SKM-1 (cell line): Measurements from ENCODE around the gene MAGI1.

Source experiments
- DNase-seq: peaks from one replicate; lab custom pipeline; 2025; ENCODE audit not compliant: unreplicated experiment; lab: John Stamatoyannopoulos, UW

The MAGI1 gene

DNA sequence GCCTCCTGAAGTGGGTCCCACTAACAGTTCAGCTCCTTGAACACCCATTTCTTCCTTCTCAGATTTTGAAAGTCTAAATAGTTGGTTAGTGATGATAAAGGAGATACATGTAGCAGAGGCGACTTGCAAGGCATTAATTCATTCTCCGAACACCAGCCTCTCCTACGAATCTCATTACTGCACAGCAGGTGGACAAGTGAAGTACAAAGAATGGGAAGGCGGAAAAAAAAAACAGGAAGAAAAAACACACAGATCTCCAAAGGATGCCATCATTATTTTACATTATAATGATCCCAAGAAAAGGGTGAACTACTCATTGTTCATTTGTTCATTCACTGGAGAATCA, 276.5 kb downstream of the MAGI1 start:
- DNase-seq = no peak

DNA sequence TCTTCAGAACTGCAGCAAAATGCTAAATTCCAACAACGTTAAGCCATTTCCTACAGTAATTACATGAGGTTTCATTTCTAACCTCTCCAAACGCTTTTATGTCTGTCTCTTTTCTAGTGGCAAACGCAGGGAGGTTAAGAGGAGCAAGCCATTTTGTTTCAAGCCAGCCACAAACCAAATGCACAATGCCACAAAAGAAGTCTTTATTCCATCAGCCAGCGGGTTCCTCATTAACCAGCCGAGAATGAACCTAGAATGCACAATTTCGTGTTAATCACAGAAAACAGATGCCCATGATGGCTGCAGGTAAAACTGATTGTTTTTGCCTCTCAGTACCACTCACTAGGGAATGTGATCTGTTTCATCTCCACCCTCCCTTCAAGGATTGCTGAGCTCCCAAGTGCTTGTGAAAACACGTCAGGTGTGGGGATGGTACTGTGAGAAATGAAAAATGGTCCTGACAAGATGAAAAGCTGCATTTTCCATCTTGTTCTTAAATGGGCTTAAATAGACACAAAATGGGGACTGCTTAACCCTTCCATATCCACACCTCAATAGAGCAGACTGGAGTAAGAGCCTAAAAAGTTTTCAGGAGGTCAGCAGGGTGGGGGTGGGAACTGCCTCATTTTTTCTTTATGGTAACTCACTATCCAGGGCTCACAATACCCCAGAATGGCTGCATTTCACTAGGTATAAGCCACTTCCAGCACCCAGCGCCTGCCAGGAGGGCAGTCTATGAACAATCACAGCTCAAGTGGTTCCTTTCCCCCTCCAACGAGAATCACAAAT, 277.1 kb downstream of the MAGI1 start:
- no peak for DNase-seq

DNA sequence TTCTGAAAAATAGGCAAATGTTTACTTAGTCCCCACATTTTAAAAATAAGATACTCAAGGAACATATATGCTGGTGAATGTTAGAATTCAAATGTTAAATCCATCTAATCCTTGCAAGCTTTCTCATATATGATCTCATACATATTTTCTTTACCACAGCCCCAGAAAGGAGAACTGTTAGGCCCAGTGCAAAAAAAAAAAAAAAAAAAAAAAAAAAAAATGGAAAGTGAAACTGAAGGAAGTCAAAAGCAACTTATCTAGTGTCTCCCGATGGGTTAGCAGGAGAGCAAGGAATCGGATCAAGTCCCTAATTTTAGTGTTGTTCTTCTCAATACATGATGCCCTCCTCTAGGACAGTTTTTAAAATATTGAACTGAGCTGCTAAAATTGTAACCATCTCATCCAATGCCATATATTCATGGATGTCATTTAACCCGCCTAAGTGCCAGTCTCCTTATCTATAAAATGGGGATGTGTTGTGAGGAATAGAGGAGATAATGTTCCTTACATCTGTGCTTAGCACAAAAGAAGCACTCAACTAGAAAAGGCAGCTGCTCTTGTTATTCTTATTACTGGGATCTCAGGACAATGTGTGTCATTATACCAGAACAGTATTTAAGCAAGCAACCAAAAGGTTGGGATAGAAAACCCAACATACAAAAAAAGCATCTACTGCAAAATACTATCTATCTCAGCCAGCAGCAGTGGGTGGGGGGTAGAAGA, 279.7 kb downstream of the MAGI1 start:
- no peak for DNase-seq

DNA sequence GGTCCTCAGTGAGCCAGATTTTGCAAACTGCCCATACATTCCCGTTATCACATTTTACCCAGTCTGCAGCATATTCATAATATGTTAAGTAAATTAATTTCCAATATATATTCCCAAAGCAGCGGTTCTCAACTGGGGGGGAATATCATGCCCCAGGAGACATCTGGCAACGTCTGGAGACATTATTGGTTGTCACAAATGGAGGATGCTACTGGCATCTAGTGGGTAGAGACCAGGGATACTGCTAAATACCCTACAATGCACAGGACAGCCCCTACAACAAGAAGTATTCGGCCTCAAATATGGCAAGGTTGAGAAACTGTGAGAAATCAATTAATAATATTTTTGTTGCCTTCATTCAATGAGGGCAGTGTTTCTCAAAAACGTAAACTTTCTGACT, 280.3 kb downstream of the MAGI1 start:
- no peak for DNase-seq

DNA sequence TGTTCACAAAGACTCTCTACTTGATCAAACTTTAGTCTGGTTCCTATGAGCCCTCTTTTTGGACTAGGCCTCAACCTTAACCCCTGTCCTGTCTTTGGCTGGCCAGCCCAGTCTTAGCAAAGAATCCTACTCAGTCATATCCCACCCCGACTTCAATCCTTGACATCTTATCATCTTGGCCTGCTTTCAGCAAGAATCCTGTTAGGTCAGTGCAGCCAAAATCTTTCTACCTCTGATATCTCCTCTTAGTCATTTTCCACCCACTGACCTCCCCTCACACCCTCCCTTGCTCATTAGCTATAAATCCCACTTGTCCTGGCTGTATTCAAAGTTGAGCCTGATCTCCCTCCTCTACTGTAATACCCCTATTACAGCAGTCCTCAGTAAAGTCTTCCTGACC, 286.1 kb downstream of the MAGI1 start:
- DNase-seq = no peak

DNA sequence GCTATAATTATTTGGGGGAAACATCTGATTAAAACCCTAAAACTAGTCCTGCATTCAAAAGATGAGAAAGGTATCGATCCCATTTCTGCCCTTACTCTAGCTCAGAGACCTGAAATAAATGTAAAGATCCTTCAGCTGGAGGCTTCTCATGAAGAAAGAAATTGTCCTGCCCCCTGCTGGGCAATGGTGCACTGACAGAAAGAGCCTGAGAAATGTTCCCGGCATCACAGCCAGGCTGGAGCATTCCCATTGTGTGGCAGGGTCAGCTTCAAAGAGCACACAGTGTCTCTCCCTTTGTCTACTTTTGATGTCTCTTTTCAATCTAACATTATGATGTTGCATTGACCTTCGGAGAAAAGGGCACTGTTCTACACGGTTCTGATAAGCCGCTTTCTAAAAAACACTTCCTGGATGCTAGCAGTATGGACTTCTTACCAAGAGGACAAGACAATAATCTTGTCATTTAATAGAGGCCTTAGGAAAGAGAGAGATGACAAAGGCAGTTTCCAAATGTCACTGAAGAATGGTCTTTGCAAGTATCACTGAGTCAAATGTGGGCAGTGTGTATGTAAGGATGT, 287.5 kb downstream of the MAGI1 start:
- no peak for DNase-seq

DNA sequence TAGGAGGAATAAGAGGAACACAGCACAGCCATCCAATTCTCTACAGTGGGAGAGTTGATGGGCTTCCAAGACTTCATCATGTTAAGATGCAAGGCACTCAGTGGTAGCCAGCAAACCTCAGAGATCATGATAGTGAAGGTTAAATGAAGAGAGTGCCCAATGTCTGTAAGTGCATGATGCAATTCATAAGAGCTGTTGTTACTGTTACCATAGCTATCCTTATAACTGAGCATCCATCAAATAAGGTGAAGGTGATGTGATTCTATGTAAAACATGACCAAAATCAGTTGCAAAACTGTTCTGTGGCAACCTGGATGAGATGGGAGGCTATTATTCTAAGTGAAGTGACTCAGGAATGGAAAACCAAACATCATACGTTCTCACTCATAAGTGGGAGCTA, 289.7 kb downstream of the MAGI1 start:
- no peak for DNase-seq

DNA sequence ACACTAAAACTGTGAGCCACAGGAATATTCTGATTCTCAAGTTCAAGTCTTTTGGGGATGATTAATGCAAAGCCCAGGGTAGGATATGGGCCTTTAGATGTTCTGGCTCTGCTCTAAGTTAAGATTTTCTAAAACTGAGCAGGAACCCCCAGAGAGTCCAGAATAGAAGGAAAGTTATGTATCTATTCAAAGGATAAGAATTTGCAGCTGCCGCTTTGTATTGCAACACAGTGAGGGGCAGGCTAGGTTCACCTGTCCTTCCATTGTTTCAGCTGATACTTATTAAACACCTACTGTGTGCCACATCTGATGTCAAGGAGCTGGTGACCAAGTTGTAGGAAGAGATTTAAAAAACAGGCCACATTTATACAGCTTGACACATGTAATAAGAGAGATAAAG, 290.4 kb downstream of the MAGI1 start:
- DNase-seq = no peak

DNA sequence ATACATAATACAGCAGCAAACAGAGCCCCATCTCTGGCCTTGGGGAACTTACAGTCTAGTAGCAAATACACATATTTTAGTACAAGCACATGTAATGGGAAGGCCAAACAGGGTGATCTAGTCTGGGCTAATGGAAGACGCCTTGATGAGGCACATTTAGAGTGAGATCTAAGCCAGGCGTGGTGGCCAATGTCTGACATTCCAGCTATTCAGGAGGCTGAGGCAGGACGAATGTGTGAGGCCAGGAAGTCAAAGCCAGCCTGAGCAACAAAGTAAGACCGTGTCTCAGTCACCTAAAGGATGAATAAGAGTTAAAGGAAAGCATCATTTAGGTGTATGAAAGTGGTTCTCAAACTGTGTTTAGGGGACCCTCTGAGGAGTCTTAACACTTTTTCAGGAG, 291.9 kb downstream of the MAGI1 start:
- no peak for DNase-seq

DNA sequence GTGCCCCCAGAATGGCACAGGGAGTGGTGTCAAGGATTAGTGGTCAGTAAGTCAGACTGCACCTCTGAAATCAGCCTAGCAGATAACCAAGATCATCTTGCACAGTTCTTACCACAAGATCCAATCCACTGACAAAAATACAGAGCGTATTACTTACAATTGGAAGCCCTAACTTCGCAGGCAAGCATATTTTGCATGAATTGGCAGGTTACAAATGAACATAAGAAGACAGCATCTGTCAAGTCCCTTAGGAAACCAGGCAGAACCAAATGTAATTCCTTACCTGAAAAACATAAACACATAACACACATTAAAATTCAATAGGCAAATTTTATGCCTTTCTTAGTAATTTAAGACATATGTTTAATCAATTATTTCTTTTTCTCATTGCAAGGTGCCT, 293.4 kb downstream of the MAGI1 start:
- no peak for DNase-seq

DNA sequence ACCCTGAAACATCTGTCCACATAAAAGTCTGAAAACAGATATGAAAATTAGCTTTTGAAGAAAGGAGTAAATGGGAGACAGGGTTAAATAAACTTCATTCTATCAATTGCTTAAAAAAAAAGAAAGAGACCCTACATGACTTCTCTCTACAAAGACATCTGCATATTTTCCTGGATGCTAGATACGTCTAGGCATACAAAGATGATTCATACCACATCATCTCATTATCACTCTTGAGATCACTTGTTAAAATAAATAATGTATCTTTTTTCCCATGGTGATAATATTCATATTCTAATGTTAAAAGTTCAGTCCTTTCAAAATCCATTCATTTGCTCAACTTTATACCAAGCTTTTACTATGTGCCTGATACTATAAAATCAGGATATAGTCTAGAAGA, 295.8 kb downstream of the MAGI1 start:
- DNase-seq = no peak

DNA sequence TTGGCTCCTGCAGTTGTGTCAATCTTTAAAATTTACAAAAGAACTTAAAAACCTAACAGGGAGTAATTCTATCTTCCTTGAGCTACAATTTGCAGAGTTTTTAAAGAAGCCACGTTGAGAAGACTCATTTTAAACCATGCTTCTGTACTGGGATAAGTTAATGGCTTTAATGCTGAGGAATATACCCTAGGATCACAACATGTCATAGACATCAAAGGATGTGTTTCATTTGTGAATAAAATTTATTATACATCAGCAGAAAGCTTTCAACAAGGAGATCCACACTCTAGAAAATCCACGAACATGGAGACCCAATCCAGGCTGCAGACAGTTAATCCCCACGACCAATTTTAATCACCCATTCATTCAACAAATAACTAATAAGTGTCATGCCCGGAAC, 297.2 kb downstream of the MAGI1 start:
- DNase-seq = no peak

DNA sequence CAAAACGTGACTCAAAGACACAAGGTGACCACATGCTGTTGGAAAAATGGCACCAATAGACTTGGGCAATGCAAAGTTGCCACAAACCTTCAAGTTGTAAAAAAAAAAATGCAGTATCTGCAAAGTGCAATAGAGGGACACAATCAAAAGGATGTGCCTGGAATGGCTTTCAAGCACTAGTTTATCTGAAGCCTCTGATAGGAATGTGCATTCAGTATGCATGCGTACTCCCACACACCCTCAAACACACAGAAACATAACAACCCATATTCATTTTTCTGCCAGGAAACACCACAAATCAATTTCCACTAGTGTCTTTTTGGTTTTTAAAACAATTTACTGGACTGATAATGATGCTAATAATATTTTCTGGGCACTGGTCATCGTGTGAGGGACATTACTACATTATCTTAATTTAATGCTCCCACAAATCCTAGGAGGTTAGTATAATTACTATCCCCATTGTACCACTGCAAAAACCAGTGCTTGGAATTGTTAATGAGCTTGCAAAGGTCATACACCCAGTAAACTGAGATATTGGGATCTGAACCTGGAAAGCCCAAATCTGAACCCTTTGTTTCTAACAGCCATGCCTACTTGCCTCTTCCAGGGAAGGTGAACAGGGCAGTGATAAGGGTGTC, 298.7 kb downstream of the MAGI1 start:
- no peak for DNase-seq

DNA sequence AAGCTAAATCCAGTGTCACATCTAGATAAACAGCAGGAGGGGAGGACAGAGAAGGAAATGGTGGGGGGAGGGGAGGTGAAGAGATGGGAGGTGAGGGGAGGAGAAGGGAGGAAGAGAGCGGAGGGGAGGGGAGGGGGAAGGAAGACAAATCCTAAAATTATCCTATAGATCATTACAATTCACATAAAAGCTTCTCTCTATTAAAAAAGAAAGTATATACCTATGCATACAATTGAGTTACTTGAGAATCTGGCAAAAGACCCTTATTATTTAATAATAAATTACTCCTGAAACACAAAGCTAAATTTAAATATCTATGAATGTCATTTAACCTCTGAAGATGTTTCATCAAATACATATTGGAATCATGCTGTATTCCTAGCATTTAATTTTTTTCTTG, 303.9 kb downstream of the MAGI1 start:
- DNase-seq = no peak

DNA sequence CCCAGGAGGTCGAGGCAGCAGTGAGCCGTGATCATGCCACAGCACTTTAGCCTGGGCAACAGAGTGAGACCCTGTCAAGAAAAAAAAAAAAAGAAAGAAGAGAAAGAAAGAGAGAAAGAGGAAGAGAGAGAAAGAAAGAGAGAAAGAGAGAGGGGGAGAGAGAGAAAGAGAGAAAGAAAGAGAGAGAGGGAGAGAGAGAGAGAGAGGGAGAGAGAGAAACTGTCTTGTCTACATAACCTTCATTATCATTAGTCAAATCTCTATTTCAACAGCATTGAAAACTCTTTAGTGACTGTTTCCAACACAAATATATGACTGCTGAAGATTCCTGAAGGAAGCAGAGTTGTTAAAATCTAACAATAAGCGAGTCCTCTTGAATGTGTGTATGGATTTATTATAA, 304.3 kb downstream of the MAGI1 start:
- no peak for DNase-seq

DNA sequence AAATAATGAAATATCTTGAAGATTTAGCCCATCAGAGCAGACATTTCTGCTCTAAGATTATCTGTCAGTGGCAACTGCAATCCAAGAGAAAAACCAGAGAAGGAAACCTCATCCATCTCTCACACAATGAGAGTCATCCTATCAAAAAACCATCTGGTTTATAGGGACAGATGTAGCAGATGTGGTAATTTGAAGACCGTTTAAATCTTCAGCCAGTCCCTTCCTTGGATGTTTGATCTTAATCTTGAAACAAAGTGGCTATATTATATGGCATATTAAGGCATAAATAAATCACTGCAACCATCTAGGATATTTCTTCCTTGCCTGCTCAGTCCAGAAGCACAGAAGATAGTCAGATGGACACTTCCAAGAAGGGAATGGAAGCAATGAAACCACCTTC, 305.3 kb downstream of the MAGI1 start:
- DNase-seq = no peak

DNA sequence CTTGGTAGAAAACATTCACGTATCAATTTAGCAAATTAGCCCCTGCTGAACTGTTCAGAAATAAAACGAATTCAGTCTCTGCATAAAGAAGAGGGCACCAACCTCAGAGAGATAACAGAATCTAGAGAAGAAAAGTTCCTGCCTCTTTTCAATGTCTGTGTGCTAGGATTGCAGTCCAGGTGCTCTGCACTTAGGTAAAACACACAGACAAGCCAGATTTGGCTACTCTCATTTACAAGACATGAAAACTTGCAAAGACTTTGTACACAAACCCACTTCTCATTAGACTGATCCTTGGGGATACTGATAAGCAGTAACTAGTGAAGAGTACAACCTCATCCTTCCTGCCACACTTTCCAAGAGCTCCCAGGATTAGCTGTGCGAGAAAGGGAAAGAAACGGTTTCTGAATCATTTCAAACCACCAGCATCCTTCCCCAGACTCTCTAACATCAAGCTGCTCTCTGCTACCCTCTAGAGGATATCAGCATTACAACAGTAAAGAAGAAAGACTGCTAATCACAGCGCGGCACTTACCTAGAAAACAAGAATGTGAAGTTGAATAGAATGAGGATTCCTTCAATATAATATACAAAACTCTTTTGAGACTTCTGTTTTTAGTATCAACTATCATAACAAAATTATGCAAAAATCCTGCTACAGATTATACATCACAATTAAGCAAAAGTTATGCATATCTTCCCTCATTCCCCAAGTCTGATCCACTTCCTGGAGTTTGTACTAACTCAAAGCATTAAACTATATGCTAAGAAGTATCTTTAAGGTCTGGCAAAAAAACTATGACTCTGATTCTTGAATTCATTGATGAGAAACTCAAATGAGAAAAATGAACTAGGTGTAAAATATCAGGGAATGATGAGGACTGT, 306.4 kb downstream of the MAGI1 start:
- DNase-seq = peak; percentile 53

DNA sequence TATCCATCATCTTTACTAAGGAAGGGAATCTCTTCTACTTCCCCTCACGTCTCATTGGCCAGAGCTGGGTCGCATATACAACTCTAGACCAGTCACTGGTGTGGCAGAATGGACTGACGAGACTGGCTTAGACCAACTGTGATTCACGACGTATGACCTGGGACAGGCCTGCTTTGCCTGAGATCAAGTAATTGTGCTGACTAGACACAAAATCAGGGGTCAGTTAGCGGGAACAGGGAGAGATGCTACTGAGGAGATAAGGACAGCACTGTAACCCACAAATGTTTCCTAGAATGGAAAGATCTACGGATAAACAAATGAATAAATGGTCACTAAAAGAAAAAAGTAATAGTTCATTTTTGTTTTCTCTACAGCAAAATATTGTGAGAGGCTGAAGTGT, 308.3 kb downstream of the MAGI1 start:
- no peak for DNase-seq

DNA sequence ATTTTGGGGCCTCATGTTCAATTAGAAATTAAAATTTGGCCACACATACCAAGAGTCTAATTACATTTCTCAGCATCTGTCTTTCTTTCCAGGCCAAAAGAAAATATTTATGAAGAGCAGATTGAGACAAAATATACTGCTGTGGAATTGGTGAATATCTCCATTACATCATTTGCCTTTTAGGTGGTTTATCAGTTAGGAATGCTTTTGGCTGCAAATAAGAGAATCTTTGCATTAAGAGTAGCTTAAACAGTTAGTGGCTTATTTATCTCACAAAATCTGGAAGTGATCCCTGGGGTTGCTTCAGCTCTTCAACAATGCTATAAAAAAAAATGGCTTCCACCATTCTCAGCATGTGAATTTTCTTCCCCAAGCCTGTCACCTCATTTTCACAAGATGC, 308.7 kb downstream of the MAGI1 start:
- DNase-seq = no peak

DNA sequence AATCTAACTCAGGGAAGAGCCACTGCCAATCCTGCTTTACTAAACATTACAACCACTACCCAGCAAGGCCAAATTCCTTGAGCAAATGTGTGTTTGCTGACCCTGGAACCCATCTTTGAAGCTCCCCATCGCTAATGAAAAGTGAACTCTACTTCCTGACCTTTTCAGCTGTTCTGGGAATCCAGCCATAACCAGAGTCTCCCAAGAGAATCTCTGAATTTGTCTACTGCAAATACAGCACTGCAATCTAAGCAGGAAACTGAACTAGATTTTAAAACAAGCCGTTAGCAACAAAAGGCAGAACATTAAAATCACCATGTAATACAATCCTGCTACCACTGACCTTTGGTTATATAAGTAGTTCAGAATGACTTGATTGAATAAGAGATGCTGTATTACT, 309.2 kb downstream of the MAGI1 start:
- DNase-seq = no peak

DNA sequence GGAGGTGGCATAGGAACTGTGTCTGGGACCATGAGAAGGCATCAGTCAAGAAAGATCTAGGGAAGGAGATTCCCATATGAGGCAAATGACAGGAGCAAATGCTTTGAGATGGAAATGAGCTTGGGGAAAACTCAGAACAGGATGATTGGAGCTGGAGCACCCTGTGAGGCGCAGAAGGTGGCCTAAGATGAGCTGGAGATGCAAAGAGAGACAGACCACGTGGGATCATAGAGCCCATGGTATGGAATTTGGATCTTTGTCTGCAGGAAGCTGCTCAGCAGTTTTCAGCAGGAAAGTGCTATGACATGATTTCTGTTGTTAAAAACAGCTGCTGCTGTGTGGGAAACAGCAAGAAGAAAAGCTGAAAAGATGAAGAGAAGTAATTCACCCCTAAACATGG, 310.6 kb downstream of the MAGI1 start:
- DNase-seq = no peak
